Body of pancreas (tissue), 4 donors: ENCODE results near the gene GREM1. TPM values are rescaled to one million over a fixed set of nuclear protein-coding genes. Genes with fewer than 3 reads are reported as not detected.

ENCODE experiments used
- ATAC-seq: fragments of 150-250 bp; one replicate; pipeline ENCODE4 v1.9.1; 2016
- DNase-seq, 4 donors: peaks; one replicate each; pipeline ENCODE4 v3.0.0-alpha.2; 2019
- H3K27ac ChIP-seq, 4 donors: fragments of 200-600 bp; sonication (generic); 1 replicate in 3 of 4; 2 replicates in 1 of 4; pipeline versions ENCODE4 v1.5.1 to v1.6.1; 2016 to 2019; ENCODE audit warnings: mild to moderate bottlenecking in 1 of 4, mixed read lengths in 1 of 4, moderate library complexity in 1 of 4
- H3K27me3 ChIP-seq, 2 donors: fragments of 200-600 bp; sonication (generic); one replicate each; pipeline ENCODE4 v1.6.0; 2016; ENCODE audit warnings: mild to moderate bottlenecking in 1 of 2
- H3K36me3 ChIP-seq, 2 donors: fragments of 200-600 bp; sonication (generic); replicated peaks in 1 of 2; 2 replicates each; pipeline ENCODE4 v1.5.1; 2016; ENCODE audit warnings: low read depth in 2 of 2; ENCODE audit not compliant: insufficient read depth in 1 of 2
- H3K4me1 ChIP-seq: fragments of 200-600 bp; sonication (generic); one replicate; pipeline ENCODE4 v1.6.0; 2016
- H3K4me3 ChIP-seq, 2 donors: fragments of 200-600 bp; sonication (generic); 1 replicate in 1 of 2; 2 replicates in 1 of 2; pipeline ENCODE4 v1.5.1; 2016 to 2019
- H3K9me3 ChIP-seq, 3 donors: fragments of 200-600 bp; sonication (generic); 1 replicate in 2 of 3; 2 replicates in 1 of 3; pipeline ENCODE4 v1.5.1; 2016
- POLR2A ChIP-seq, 3 donors: fragments of 450-650 bp; IDR thresholded peaks; one replicate each; pipeline ENCODE4 v1.6.1; 2016; ENCODE audit warnings: antibody characterized with exemption in 3 of 3, mild to moderate bottlenecking in 2 of 3
- WGBS, 2 donors: methylation state at CpG; one replicate each; pipeline ENCODE4 v1.1.5; 2017; 5-methylcytosine and 5-hydroxymethylcytosine counted together
- intact Hi-C: fragments of 100-400 bp; cut with DNase I; formaldehyde crosslinking; loops from one replicate; pipeline ENCODE4 v1.15.1; 2023
- total RNA-seq, 2 donors: library from RNA; depleted of rRNA; stranded (reverse); fragments of >200 nt; gene quantifications; one replicate each; pipeline ENCODE4 v1.1.0, GENCODE V29; 2016
- TF ChIP-seq, protein P1 (sequence below), 7 experiments: fragments of 450-650 bp in 4 of 7; fragments of 200-600 bp in 3 of 7; sonication (generic) in 3 of 7; IDR thresholded peaks; one replicate each; pipeline ENCODE4 v1.5.1; 2016 to 2019; ENCODE audit warnings: antibody characterized with exemption in 7 of 7

GREM1 gene
- total RNA-seq, 2 donors from 2014 or later, result under 0.01 to 6.5 TPM

DNA sequence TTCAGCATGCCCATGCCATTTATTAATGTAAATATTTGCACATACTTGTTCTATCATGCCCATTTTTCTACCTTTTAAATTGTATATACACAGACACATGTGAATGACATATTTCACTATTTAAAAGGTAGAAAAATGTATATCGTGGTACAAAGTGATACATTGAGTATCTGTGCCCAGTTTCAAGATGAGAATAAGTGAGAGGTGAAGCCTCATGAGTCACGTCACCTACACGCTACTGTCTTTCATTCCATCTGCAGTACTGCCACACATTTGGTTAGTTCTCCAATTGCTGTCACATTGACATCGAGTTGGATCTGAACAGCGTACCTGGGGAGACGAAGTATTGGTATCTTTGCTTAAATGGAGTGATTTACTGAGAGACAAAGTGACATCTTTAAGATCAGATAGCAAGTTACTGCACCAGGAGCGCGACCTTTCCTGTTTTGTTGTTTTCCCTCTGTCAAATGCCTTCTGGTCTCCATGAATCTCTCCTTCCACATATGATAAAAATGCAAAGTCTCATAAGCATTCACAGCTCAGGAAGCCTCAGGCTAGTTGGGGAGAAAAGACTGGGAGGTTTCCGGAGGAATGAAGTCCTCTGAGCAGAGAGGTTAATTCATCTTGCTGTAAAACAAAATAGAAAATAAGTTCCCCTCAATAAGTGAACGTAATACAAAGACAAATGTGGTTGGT lies 12.0 kb downstream of the GREM1 start:
- TF ChIP-seq, protein P1, sequence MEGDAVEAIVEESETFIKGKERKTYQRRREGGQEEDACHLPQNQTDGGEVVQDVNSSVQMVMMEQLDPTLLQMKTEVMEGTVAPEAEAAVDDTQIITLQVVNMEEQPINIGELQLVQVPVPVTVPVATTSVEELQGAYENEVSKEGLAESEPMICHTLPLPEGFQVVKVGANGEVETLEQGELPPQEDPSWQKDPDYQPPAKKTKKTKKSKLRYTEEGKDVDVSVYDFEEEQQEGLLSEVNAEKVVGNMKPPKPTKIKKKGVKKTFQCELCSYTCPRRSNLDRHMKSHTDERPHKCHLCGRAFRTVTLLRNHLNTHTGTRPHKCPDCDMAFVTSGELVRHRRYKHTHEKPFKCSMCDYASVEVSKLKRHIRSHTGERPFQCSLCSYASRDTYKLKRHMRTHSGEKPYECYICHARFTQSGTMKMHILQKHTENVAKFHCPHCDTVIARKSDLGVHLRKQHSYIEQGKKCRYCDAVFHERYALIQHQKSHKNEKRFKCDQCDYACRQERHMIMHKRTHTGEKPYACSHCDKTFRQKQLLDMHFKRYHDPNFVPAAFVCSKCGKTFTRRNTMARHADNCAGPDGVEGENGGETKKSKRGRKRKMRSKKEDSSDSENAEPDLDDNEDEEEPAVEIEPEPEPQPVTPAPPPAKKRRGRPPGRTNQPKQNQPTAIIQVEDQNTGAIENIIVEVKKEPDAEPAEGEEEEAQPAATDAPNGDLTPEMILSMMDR (IDR thresholded peaks at IDR 0.05), result no peak
- no peak for TF ChIP-seq POLR2A (IDR thresholded peaks at IDR 0.05)
- Histone ChIP-seq H3K9me3 (no peaks in the 10 kb centered on the region), H3K4me3 (no peak overlapping the region), H3K27me3 (no peaks in the 10 kb centered on the region), H3K36me3 (no peaks in the 10 kb centered on the region), H3K27ac (no peak overlapping the region), H3K4me1 (no peaks in the 10 kb centered on the region)
- ATAC-seq (no peak), DNase-seq (no peak)
- intact Hi-C loops, result no loop called here
- WGBS, 2 donors, result 83 to 85% methylated on average over 10 of the region's 10 CpGs

DNA sequence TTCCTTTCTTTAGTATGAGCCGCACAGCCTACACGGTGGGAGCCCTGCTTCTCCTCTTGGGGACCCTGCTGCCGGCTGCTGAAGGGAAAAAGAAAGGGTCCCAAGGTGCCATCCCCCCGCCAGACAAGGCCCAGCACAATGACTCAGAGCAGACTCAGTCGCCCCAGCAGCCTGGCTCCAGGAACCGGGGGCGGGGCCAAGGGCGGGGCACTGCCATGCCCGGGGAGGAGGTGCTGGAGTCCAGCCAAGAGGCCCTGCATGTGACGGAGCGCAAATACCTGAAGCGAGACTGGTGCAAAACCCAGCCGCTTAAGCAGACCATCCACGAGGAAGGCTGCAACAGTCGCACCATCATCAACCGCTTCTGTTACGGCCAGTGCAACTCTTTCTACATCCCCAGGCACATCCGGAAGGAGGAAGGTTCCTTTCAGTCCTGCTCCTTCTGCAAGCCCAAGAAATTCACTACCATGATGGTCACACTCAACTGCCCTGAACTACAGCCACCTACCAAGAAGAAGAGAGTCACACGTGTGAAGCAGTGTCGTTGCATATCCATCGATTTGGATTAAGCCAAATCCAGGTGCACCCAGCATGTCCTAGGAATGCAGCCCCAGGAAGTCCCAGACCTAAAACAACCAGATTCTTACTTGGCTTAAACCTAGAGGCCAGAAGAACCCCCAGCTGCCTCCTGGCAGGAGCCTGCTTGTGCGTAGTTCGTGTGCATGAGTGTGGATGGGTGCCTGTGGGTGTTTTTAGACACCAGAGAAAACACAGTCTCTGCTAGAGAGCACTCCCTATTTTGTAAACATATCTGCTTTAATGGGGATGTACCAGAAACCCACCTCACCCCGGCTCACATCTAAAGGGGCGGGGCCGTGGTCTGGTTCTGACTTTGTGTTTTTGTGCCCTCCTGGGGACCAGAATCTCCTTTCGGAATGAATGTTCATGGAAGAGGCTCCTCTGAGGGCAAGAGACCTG lies 13.2 kb downstream of the GREM1 start:
- no peak overlapping the region for H3K4me3 ChIP-seq
- WGBS, 2 donors, result 46 to 49% methylated on average over 17 to 27 of the region's 27 CpGs

GRCh38 chr15:32732574-32733157 lies 14.9 kb downstream of the GREM1 start:
- Histone ChIP-seq H3K36me3 (no peaks in the 10 kb centered on the region), H3K27me3 (no peaks in the 10 kb centered on the region), H3K4me1 (no peaks in the 10 kb centered on the region), H3K27ac (no peak overlapping the region), H3K9me3 (no peaks in the 10 kb centered on the region), H3K4me3 (no peak overlapping the region)
- TF ChIP-seq, protein P1 (IDR thresholded peaks at IDR 0.05), result no peak
- no peak for TF ChIP-seq POLR2A (IDR thresholded peaks at IDR 0.05)
- ATAC-seq, result no peak
- WGBS, 2 donors, result 74 to 82% methylated on average over 6 of the region's 6 CpGs
- no peak for DNase-seq
- intact Hi-C loops, result no loop called here

More for the DNA sequence above, 13.2 kb downstream of the GREM1 start:
- Histone ChIP-seq H3K27me3 (no peaks in the 10 kb centered on the region), H3K36me3 (no peaks in the 10 kb centered on the region), H3K4me1 (no peaks in the 10 kb centered on the region), H3K27ac (no peak overlapping the region), H3K9me3 (no peaks in the 10 kb centered on the region)
- TF ChIP-seq, protein P1 (IDR thresholded peaks at IDR 0.05), result no peak
- no peak for TF ChIP-seq POLR2A (IDR thresholded peaks at IDR 0.05)
- intact Hi-C loops, result no loop called here
- DNase-seq, result peak; percentile 65 to 88 (median 73)
- ATAC-seq, result peak; percentile 35

GRCh38 chr15:32733281-32733680 lies 15.5 kb downstream of the GREM1 start:
- ATAC-seq (no peak), DNase-seq (no peak)
- no peak for TF ChIP-seq POLR2A (IDR thresholded peaks at IDR 0.05)
- TF ChIP-seq, protein P1 (IDR thresholded peaks at IDR 0.05), result no peak
- intact Hi-C loops, result no loop called here
- 52 to 66% methylated on average over 3 of the region's 3 CpGs for WGBS, 2 donors
- Histone ChIP-seq H3K9me3 (no peaks in the 10 kb centered on the region), H3K4me3 (no peak overlapping the region), H3K27ac (no peak overlapping the region), H3K36me3 (no peaks in the 10 kb centered on the region), H3K4me1 (no peaks in the 10 kb centered on the region), H3K27me3 (no peaks in the 10 kb centered on the region)
